Epithelial cell of proximal tubule (primary cell): ENCODE results near the gene CST9. TPM values are rescaled to one million over a fixed set of nuclear protein-coding genes. Genes with fewer than 3 reads are reported as not detected.

Source experiments
- DNase-seq: peaks from one replicate; pipeline ENCODE4 v3.0.0-alpha.2; 2011; ENCODE audit warnings: low read depth
- H3K4me3 ChIP-seq: 2 replicates; pipeline ENCODE4 v1.5.1; 2011; ENCODE audit warnings: low read depth, mild to moderate bottlenecking, low read length
- CTCF ChIP-seq: conservative IDR thresholded peaks from 2 replicates; pipeline ENCODE4 v1.5.1; 2012; ENCODE audit warnings: low read depth, mild to moderate bottlenecking, low read length
- total RNA-seq: library from RNA; depleted of rRNA; stranded (reverse); fragments of >200 nt; gene quantifications from 2 replicates; pipeline ENCODE4 v1.2.3, GENCODE V29; 2015

CST9 gene
- total RNA-seq, 1 donor from 2014 or later, result not detected

- no peak for TF ChIP-seq CTCF
- H3K4me3 ChIP-seq, result no peak overlapping the region
- no peak for DNase-seq
Measured at GRCh38 chr20:23562721-23563342, 42.9 kb downstream of the CST9 start.

- DNase-seq, result no peak
- no peak overlapping the region for H3K4me3 ChIP-seq
- TF ChIP-seq CTCF, result no peak
Measured at GRCh38 chr20:23554401-23554800, 51.3 kb downstream of the CST9 start.

Other genes with a start within 250 kb of the CST9 start
- 9.5 and 10.3 TPM in 2 replicates for gene GZF1, start 243.7 kb downstream of the CST9 start, total RNA-seq
- 3.3 and 3.8 TPM in 2 replicates for gene NAPB, start 184.4 kb downstream of the CST9 start, total RNA-seq
- gene CSTL1, start 166.2 kb downstream of the CST9 start, total RNA-seq, result not detected in 2 replicates
- not detected in 2 replicates for gene CST11, start 153.0 kb downstream of the CST9 start, total RNA-seq
- gene CST8, start 114.8 kb downstream of the CST9 start, total RNA-seq, result not detected in 2 replicates
- gene CST9L, start 37.4 kb downstream of the CST9 start, total RNA-seq, result not detected in 2 replicates
- 309 and 347 TPM in 2 replicates for gene CST3, start 32.0 kb upstream of the CST9 start, total RNA-seq
- gene CST4, start 83.1 kb upstream of the CST9 start, total RNA-seq, result not detected in 2 replicates
- gene CST1, start 145.0 kb upstream of the CST9 start, total RNA-seq, result not detected in 2 replicates
- not detected in 2 replicates for gene CST2, start 220.8 kb upstream of the CST9 start, total RNA-seq